GM12872 (cell line): Measurements from ENCODE around the gene ROM1.

Experiments used
- CTCF ChIP-seq: IDR thresholded peaks from 3 replicates; pipeline ENCODE4 v1.5.1; 2011; ENCODE audit warnings: low read depth, mild to moderate bottlenecking, low read length, moderate library complexity; ENCODE audit not compliant: insufficient read depth

ROM1 gene

GRCh38 chr11:62602141-62603071, 10.7 kb upstream of the ROM1 start:
- TF ChIP-seq CTCF = no peak

- no peak for TF ChIP-seq CTCF
Measured at GRCh38 chr11:62603072-62603408, 10.0 kb upstream of the ROM1 start.

GRCh38 chr11:62603776-62604299, 9.2 kb upstream of the ROM1 start:
- TF ChIP-seq CTCF = no peak

GRCh38 chr11:62604460-62605120, 8.5 kb upstream of the ROM1 start:
- no peak for TF ChIP-seq CTCF

- TF ChIP-seq CTCF = no peak
Measured at GRCh38 chr11:62605467-62605866, 7.6 kb upstream of the ROM1 start.

GRCh38 chr11:62605902-62606301, 7.2 kb upstream of the ROM1 start:
- no peak for TF ChIP-seq CTCF

GRCh38 chr11:62607714-62608113, 5.3 kb upstream of the ROM1 start:
- TF ChIP-seq CTCF = no peak
